Parathyroid adenoma (tissue), 2 donors: Measurements from ENCODE around the gene ZNF18.

Experiments
- H2AFZ ChIP-seq: fragments of 300-600 bp; sonication (generic); one replicate; pipeline ENCODE4 v1.7.0; 2017; ENCODE audit warnings: antibody characterized with exemption, mild to moderate bottlenecking
- H3K27ac ChIP-seq: fragments of 300-600 bp; sonication (generic); one replicate; pipeline ENCODE4 v1.7.0; 2017
- H3K27me3 ChIP-seq: fragments of 300-600 bp; sonication (generic); one replicate; pipeline ENCODE4 v1.7.0; 2017; ENCODE audit warnings: low read length; ENCODE audit not compliant: control insufficient read depth, insufficient read depth
- H3K36me3 ChIP-seq: fragments of 300-600 bp; sonication (generic); one replicate; pipeline ENCODE4 v1.7.0; 2017; ENCODE audit warnings: low read length; ENCODE audit not compliant: control insufficient read depth, insufficient read depth
- H3K4me1 ChIP-seq: fragments of 300-600 bp; sonication (generic); one replicate; pipeline ENCODE4 v1.7.0; 2017; ENCODE audit warnings: control low read depth
- H3K4me2 ChIP-seq: fragments of 300-600 bp; sonication (generic); one replicate; pipeline ENCODE4 v1.7.0; 2017; ENCODE audit warnings: low read length
- H3K4me3 ChIP-seq: fragments of 300-600 bp; sonication (generic); one replicate; pipeline ENCODE4 v1.7.0; 2017; ENCODE audit warnings: low read depth, low read length
- H3K79me2 ChIP-seq: fragments of 300-600 bp; sonication (generic); one replicate; pipeline ENCODE4 v1.7.0; 2017; ENCODE audit warnings: control low read depth
- H3K9ac ChIP-seq: fragments of 300-600 bp; sonication (generic); one replicate; pipeline ENCODE4 v1.7.0; 2017; ENCODE audit warnings: mild to moderate bottlenecking
- H3K9me3 ChIP-seq: fragments of 300-600 bp; sonication (generic); one replicate; pipeline ENCODE4 v1.7.0; 2017; ENCODE audit warnings: low read length; ENCODE audit not compliant: control insufficient read depth
- TF ChIP-seq, protein P1 (sequence below): fragments of 300-600 bp; sonication (generic); IDR thresholded peaks from one replicate; pipeline ENCODE4 v1.7.0; 2017; ENCODE audit warnings: antibody characterized with exemption, mild to moderate bottlenecking
- donor health status: primary hyperparathyroidism.

Gene ZNF18

GRCh38 chr17:11990363-11990983, 6.8 kb downstream of the ZNF18 start:
- H3K4me2 ChIP-seq = no peak overlapping the region
- H2AFZ ChIP-seq = no peak overlapping the region
- H3K36me3 ChIP-seq = no peaks in the 10 kb centered on the region
- H3K79me2 ChIP-seq = peaks cover 3% of the 10 kb centered on the region
- H3K9ac ChIP-seq = no peak overlapping the region
- H3K9me3 ChIP-seq = no peaks in the 10 kb centered on the region
- TF ChIP-seq, protein P1, sequence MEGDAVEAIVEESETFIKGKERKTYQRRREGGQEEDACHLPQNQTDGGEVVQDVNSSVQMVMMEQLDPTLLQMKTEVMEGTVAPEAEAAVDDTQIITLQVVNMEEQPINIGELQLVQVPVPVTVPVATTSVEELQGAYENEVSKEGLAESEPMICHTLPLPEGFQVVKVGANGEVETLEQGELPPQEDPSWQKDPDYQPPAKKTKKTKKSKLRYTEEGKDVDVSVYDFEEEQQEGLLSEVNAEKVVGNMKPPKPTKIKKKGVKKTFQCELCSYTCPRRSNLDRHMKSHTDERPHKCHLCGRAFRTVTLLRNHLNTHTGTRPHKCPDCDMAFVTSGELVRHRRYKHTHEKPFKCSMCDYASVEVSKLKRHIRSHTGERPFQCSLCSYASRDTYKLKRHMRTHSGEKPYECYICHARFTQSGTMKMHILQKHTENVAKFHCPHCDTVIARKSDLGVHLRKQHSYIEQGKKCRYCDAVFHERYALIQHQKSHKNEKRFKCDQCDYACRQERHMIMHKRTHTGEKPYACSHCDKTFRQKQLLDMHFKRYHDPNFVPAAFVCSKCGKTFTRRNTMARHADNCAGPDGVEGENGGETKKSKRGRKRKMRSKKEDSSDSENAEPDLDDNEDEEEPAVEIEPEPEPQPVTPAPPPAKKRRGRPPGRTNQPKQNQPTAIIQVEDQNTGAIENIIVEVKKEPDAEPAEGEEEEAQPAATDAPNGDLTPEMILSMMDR = no peak
- H3K27me3 ChIP-seq = no peaks in the 10 kb centered on the region
- no peak overlapping the region for H3K27ac ChIP-seq
- H3K4me1 ChIP-seq = no peaks in the 10 kb centered on the region
- no peak overlapping the region for H3K4me3 ChIP-seq

DNA sequence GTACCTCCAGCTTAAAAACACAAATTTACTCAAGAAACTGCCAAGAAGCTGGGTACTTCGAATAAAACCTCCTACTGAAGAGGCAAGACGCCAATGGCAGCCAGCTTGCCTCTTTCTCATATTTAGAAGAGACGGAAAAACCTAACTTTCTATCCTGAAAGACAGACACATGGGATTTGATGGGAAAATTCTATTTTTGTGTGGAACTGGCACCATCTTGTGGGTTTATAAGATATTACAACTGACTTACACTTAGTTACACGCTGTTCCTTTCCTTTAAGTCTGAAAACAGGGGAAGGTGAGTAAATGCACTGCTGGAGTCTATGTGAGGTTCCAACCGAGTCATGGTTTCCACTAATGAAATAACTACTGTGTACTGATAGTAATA, 10.3 kb downstream of the ZNF18 start:
- no peak overlapping the region for H3K27ac ChIP-seq
- no peak overlapping the region for H2AFZ ChIP-seq
- TF ChIP-seq, protein P1 = peak; percentile 57
- no peaks in the 10 kb centered on the region for H3K27me3 ChIP-seq
- H3K4me2 ChIP-seq = no peak overlapping the region
- H3K9ac ChIP-seq = no peak overlapping the region
- H3K4me1 ChIP-seq = no peaks in the 10 kb centered on the region
- H3K79me2 ChIP-seq = peaks cover 3% of the 10 kb centered on the region
- H3K4me3 ChIP-seq = no peak overlapping the region
- H3K36me3 ChIP-seq = no peaks in the 10 kb centered on the region
- H3K9me3 ChIP-seq = no peaks in the 10 kb centered on the region

GRCh38 chr17:11986179-11986941, 10.9 kb downstream of the ZNF18 start:
- H3K9ac ChIP-seq = no peak overlapping the region
- no peak overlapping the region for H3K4me3 ChIP-seq

GRCh38 chr17:11981862-11982261, 15.4 kb downstream of the ZNF18 start:
- no peak overlapping the region for H3K4me2 ChIP-seq
- H3K4me3 ChIP-seq = no peak overlapping the region
- no peaks in the 10 kb centered on the region for H3K9me3 ChIP-seq
- no peaks in the 10 kb centered on the region for H3K4me1 ChIP-seq
- TF ChIP-seq, protein P1 = no peak
- no peak overlapping the region for H3K9ac ChIP-seq
- no peak overlapping the region for H3K27ac ChIP-seq
- peaks cover 3% of the 10 kb centered on the region for H3K79me2 ChIP-seq
- H3K27me3 ChIP-seq = no peaks in the 10 kb centered on the region
- H3K36me3 ChIP-seq = no peaks in the 10 kb centered on the region
- no peak overlapping the region for H2AFZ ChIP-seq

More at GRCh38 chr17:11986179-11986941, 10.9 kb downstream of the ZNF18 start:
- peaks cover 3% of the 10 kb centered on the region for H3K79me2 ChIP-seq
- H3K27ac ChIP-seq = no peak overlapping the region
- H3K27me3 ChIP-seq = no peaks in the 10 kb centered on the region
- H3K36me3 ChIP-seq = no peaks in the 10 kb centered on the region
- H3K4me2 ChIP-seq = no peak overlapping the region
- no peak overlapping the region for H2AFZ ChIP-seq
- H3K9me3 ChIP-seq = no peaks in the 10 kb centered on the region
- TF ChIP-seq, protein P1 = no peak
- no peaks in the 10 kb centered on the region for H3K4me1 ChIP-seq
